Mucosa of gallbladder (tissue), 1 donor: Measurements from ENCODE around the gene RIPK4. TPM values are rescaled to one million over a fixed set of nuclear protein-coding genes. Genes with fewer than 3 reads are reported as not detected.
A peak's percentile ranks its signal among the peaks of the same experiment; 100 is the strongest.

Source experiments
- DNase-seq: peaks from one replicate; pipeline ENCODE4 v3.0.0-alpha.2; 2020; ENCODE audit warnings: low spot score
- total RNA-seq: library from RNA; stranded (reverse); gene quantifications from one replicate; pipeline ENCODE4 v1.2.1, GENCODE V29; 2021
- donor health status: DM: no; HTN: no; CAD: no.

The RIPK4 gene
- 56.6 TPM for total RNA-seq

DNA sequence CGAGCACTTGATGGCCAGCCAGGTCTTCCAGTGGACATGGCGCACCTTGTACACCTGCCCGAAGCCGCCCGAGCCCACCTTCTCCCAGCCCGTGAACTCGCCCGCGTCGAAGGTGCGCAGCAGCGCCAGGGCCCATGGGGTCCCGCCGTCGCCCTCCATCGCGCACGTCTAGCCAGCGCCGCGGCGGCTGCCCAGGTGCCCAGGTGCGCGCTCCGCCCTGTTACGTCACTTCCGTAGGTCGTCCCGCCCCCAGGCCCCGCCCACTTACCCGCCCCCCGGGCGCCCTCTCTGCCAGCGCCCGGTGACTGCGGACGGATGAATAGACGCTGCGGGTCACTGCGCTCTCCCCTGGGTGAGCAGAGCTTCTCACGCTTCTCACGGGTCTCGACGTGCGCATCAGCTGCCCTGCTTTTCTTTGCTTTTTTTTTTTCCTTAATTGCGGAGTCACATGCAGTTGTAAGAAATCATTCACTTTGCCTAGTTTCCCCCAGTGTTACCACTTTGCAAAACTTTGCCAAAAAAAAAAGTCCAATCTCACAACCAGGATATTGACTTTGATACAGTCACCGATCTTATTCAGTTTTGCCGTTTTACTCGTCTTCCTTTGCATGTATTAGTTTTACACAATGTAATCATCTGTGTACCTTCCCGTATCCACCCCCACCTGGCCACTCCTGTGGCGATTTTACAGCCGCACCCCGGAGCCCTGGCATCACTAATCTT lies at the start of gene RIPK4:
TSS of gene RIPK4 (minus strand) at position 170 of the 723 bp plus-strand sequence. CDS start at position 159, 11 bp downstream.
- DNase-seq: peak; percentile 88

GRCh38 chr21:41815652-41816582 lies 49.1 kb upstream of the RIPK4 start:
- no peak for DNase-seq

- DNase-seq: no peak
Measured at GRCh38 chr21:41813226-41813625, 46.4 kb upstream of the RIPK4 start.

DNA sequence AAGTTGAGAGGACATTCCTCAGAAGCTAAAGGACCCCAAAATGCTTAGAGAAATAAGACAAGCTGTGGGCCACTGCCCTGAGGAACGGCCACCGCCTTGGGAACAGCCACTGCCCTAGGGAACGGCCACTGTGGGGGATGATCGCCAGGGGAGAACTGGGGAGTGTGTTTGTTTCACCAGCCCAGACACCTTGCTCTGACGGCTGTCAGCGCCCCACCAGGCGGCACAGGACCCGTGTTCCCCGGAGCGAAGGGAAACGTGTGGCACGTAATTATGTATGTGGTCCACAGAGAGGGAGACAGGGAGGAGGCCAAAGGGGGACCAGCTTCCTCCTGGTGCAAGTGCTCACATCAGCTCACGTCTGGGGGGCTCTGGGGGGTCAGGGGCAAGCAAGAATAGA lies 45.8 kb upstream of the RIPK4 start:
- no peak for DNase-seq

- DNase-seq: no peak
Measured at GRCh38 chr21:41810597-41810932, 43.7 kb upstream of the RIPK4 start.

DNA sequence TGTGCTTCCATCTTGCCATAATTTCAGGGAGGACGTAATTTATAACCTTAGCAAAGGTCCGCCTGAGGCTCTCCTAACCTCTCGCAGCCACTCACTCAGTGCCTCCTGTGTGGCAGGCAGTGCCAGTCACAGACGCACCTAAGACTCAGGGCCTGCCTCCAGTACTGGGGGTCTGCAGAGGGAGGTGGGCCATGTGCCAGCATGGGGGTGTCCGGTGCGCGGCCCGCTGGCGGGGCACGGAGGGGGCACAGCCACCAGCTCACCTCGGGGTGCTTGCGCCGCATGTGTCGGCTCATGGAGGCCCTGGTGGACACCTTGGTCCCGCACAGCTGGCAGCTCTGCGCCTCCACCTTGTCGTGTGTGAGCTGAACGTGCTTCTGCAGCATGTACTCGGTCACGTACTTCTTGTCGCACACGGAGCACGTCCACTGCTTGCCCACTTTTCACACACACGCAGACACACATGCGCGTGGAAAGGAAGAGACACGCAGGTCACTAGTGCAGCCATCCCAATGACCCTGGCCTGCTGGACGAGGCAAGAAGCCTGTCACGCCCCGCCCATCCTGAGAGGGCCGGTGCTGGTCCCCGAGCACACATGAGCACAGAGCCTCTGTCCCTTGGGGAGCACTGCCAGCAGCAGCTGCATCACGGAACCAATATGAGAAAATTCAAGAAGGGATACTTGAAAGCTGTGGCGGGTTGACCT lies 43.2 kb upstream of the RIPK4 start:
- no peak for DNase-seq

DNA sequence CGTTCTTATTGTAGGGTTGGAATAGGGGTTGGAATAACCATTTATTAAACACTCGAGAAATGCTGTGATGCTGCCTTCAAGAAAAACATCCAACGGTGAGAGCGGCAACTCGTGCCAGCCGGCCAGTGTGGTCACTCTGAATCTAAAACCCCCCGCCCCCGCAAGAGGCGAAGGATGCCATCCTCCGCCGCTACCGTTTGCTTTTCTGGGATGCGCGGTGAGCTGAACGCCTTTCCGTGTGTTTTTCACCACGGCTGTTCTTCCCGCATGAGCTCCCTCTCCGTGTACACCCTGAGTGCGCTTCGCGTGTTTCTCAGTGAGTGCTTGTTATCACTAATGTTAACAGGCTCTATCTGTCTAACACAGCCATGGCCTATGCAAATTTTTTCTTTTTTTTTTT lies 42.0 kb upstream of the RIPK4 start:
- no peak for DNase-seq

DNA sequence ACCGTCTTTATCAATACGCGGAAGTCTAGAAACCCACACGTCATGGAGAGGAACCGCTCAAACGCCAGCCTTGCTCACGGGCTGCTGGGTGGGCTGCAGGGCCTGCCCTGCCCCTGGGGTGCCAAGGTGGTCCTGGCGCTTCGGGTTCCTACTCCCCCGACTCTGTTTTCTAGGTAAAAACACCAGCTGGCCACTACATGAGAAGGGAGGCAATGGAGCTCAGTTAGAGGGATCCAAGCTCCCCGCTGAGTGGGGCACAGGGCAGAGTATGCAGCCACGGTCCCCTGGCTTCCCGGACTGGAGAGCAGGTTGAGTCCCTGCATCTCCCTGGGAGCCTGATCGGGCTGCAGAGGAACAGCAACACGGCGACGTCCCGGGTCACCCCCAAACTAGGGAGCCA lies 41.2 kb upstream of the RIPK4 start:
- DNase-seq: no peak

DNA sequence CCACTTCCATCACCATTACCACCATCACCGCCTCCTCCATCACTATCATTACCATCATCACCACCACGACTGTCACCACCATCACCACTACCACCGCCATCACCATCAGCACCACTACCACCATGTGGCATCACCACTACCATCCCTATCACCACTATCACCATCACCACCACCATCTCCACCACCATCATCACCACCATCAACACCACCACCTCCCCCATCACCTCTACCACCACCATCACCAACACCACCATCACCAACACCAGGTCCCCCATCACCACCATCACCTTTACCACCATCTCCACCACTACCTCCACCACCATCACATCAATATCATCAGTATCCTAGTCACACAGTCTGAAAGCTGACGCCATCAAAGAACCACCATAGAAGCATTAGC lies 39.9 kb upstream of the RIPK4 start:
- DNase-seq: no peak

DNA sequence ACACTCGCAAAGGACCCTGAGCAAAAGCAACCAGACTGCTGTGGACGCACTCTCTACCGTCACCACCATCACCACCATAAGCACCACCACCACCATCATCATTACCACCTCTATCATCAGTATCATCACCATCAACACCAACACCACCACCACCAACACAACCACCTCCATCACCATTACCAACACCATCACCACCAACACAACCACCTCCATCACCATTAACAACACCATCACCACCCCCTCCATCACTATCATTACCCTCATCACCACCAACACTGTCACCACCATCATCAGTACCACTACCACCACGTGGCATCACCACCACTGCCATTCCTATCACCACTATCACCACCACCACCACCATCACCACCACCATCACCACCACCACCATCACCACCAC lies 38.8 kb upstream of the RIPK4 start:
- no peak for DNase-seq

- no peak for DNase-seq
Measured at GRCh38 chr21:41805038-41805437, 38.2 kb upstream of the RIPK4 start.

- DNase-seq: no peak
Measured at GRCh38 chr21:41804381-41804780, 37.5 kb upstream of the RIPK4 start.

DNA sequence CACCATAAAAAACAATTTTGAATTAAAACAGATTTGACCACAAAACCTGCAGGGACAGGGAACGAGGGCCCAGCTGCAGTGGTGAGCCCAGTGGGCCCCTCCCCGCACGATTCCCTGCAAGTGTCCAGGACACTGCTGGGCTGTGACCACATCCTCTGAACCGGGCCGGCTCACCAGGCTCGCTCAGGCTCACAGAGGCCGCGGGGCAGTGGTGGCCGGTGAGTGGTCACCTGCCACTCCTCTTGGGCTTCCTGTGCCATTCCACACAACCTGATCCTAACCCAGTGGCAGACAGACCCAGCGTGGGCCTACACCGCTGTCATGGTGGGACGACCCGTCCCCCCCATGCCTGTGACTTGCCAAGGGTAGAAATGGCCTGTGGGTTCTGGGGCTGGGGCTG lies 36.5 kb upstream of the RIPK4 start:
- no peak for DNase-seq

DNA sequence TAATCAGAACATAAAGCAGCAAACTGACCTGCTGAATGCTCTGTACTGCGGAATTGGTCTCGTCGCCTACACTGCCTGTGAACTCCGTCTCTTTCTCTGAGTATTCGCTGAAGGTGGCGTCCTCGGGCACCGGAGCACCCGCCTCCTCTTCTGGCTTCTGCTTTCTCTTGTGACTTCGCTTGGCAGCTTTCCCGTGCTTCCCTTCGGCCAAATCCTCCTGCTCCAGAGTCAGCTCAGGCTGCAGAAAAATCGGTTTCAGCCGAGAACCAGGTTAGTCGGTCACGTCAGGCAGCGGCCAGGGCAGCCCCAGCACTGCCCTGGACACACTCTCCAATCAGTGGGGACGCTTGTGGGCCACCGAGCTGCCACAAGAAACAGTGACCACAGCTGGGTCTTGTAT lies 35.8 kb upstream of the RIPK4 start:
- DNase-seq: peak; percentile 69

DNA sequence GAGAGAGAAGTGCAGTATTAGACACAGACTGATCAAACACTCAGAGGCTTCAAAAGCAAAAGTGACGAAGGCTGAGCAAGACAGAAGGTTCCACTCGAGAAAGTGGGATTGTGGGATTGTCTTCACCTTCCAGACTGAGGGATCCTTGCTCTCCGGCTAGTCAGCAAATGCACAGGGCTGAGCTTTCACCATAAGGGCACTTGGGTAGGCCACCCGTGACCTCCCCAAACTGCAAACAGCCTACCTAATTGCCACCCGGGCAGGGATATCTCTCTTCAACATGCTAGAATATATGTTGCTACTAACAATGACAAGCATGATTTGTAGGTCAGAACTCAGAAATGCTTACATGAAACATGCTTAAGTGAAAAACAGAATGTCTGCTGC lies 35.3 kb upstream of the RIPK4 start:
- DNase-seq: no peak

GRCh38 chr21:41801321-41802197 lies 34.7 kb upstream of the RIPK4 start:
- no peak for DNase-seq

DNA sequence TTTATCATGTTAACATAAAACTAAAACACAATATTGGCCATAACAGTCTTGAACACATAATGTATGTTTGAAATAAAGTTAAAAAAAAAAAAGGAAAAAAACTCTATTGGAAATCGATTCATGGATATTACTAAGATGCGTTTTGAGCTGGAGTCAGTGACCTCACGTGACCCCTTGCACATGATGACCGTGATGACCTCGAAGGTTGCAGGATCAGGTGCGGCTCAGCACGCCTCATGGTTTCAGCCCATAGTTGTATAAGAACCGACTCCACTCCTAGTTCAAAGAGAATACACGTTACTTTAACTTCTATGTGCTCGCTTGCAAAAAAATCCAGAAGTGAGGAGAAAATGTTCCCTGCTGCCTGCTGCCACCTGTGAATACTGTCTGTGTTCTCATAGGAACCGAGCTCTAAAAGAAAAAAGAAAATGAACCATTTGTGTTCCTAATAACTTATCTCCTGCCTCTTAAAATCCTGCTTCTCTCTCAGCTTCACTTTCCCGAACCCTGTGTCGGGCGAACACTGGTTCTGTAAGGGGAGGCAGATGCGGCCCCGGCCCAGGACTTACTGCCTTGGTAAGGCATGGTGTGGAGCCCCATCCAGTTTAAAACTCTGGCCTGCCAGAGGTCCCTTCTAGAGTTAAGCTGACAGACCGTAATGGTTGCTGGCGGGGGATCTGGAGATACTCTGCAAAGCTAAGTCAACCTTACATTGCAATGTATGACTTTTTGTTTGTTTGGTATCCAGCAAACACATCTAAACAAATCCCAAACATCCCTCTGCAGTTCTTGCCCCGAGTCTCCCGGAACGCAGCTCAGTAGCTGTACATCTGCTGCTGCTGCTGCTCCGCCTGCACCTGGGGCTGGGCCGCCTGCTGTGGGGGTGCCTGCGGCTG lies 33.8 kb upstream of the RIPK4 start:
- no peak for DNase-seq

- DNase-seq: no peak
Measured at GRCh38 chr21:41799763-41800162, 32.9 kb upstream of the RIPK4 start.

DNA sequence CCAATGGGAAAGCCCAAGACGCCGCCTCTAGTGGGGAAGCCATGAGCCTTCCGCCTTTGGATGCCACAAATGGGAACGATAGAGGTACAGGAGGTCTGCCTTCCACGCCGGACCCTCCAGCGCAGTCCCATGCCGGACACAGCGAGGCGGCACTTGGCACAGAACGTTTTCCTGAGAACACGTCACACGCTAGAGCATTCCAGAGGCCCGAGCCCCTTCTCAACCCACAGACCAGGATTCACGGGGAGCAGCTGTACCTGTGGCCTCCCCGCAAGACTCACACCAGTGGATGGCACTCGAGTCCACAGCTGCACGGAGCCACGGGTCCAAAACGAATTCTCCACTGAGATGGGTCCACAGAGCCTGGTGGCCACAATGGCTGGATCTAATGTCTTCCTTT lies 31.5 kb upstream of the RIPK4 start:
- no peak for DNase-seq

DNA sequence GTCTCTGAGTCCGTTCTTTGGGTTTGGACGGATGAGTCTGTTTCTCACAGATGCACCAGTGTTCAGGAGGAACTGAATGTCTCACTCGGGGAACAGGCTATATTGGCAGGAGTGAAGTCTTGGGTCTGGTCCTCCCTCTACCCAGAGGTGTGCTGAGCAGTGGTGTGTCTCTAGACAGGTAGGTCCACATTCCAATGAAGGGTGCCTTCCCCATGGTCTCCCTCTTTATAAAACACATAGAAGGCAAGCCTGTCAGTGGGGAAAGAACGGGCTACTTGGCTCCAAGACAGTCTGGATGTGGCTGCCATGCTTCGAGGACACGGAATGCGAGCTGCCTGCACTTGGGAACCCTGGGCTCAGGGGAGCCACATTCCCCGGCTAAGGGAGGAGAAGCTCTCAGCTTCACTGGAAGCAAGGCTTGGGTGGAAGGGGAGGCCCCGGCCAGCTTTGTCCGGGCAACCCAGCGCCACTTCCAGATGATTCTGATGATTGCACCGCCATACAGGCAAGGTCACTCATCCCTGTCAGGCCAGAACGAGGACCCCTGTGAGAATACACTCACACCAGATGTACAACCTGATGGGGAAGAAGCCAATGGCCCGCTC lies 29.7 kb upstream of the RIPK4 start:
- DNase-seq: no peak
